OCI-LY3 (cell line): ENCODE measurements around the gene AKIP1.

Experiments used
- CTCF ChIP-seq: fragments of 200-600, 300-600 bp; sonication (generic); IDR thresholded peaks from 2 replicates; pipeline ENCODE4 v1.5.1; 2014; ENCODE audit warnings: antibody characterized with exemption, low read length, low read depth
- EZH2phosphoT487 ChIP-seq: fragments of 200-600 bp; shearing (Covaris generic); IDR thresholded peaks from 2 replicates; pipeline ENCODE4 v1.6.1; 2018; ENCODE audit warnings: antibody characterized with exemption, mixed run types, low read depth

DNA sequence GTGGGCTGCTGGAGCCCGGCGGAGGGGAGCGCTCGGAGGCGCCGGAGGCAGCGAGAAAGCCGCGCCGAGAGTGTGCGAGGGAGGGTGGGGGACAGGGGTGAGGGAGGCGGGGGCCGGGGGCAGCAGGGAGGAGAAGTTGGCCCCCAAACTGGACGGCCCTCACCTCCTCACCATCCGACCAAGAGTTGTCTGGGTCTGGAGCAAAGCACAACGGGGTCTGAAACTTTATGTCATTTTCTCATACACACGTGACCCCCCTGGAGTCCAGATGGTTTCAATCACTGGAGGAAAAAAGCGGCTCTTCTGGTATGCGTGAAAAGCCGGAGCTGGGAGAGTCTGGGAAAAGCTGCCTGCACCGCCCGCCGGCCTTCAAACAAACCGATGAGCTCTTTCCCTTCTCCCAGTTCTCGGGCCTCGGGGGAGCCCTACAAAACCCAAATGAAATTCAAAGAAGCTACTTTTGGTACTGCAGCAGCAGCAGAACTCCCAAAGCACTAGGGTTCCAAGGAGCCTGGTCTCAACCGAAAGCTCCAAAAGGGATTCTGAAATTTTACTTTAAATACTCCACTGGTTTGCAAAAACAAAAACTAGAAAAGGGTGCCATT lies 39.7 kb upstream of the AKIP1 start:
- TF ChIP-seq CTCF (no peak), EZH2phosphoT487 (no peak)
